H9 (cell line): ENCODE results near the gene SPEG. TPM values are rescaled to one million over a fixed set of nuclear protein-coding genes. Genes with fewer than 3 reads are reported as not detected.
A peak's percentile ranks its signal among the peaks of the same experiment; 100 is the strongest.

Experiments used
- DNase-seq: peaks from one replicate; pipeline ENCODE4 v3.0.0-alpha.2; 2017
- H2AFZ ChIP-seq: one replicate; pipeline ENCODE4 v1.6.1; 2013; ENCODE audit warnings: mild to moderate bottlenecking, low read length, control low read depth, moderate library complexity
- H2AK5ac ChIP-seq: 2 replicates; pipeline ENCODE4 v1.6.1; 2013; ENCODE audit warnings: low read length, control low read depth, mixed read lengths; ENCODE audit not compliant: insufficient read length
- H2BK120ac ChIP-seq: one replicate; pipeline ENCODE4 v1.6.1; 2013; ENCODE audit warnings: low read depth, mild to moderate bottlenecking, low read length, control low read depth, inconsistent platforms; ENCODE audit not compliant: poor library complexity, severe bottlenecking
- H2BK12ac ChIP-seq: 2 replicates; pipeline ENCODE4 v1.6.1; 2013; ENCODE audit warnings: low read length, control low read depth, mixed read lengths, low read depth; ENCODE audit not compliant: insufficient read length
- H2BK15ac ChIP-seq: 2 replicates; pipeline ENCODE4 v1.6.1; 2013; ENCODE audit warnings: low read depth, low read length, control low read depth
- H2BK20ac ChIP-seq: one replicate; pipeline ENCODE4 v1.6.1; 2013; ENCODE audit warnings: low read depth, mild to moderate bottlenecking, low read length, control low read depth, inconsistent platforms; ENCODE audit not compliant: poor library complexity, severe bottlenecking
- H2BK5ac ChIP-seq: 2 replicates; pipeline ENCODE4 v1.6.1; 2013; ENCODE audit warnings: low read length, control low read depth, mixed read lengths; ENCODE audit not compliant: insufficient read length
- H3K14ac ChIP-seq: 2 replicates; pipeline ENCODE4 v1.6.1; 2013; ENCODE audit warnings: low read length, control low read depth; ENCODE audit not compliant: insufficient read depth
- H3K18ac ChIP-seq: 2 replicates; pipeline ENCODE4 v1.6.1; 2013; ENCODE audit warnings: low read depth, mild to moderate bottlenecking, mixed read lengths, low read length, control low read depth; ENCODE audit not compliant: insufficient read length
- H3K23ac ChIP-seq: 2 replicates; pipeline ENCODE4 v1.6.1; 2013; ENCODE audit warnings: low read length, control low read depth, mixed read lengths, low read depth; ENCODE audit not compliant: insufficient read length
- H3K23me2 ChIP-seq: 2 replicates; pipeline ENCODE4 v1.6.1; 2013; ENCODE audit warnings: low read depth, mild to moderate bottlenecking, mixed read lengths, low read length, control low read depth; ENCODE audit not compliant: insufficient read length, poor library complexity, severe bottlenecking
- H3K27ac ChIP-seq: 2 replicates; pipeline ENCODE4 v1.5.1; 2013; ENCODE audit warnings: low read length, control low read depth, mixed read lengths, low read depth; ENCODE audit not compliant: insufficient read length
- H3K27me3 ChIP-seq: 2 replicates; pipeline ENCODE4 v1.6.1; 2013; ENCODE audit warnings: low read length, control low read depth, inconsistent platforms; ENCODE audit not compliant: insufficient read depth
- H3K4ac ChIP-seq: 2 replicates; pipeline ENCODE4 v1.6.1; 2013; ENCODE audit warnings: low read depth, mild to moderate bottlenecking, control low read depth, inconsistent platforms, low read length, moderate library complexity
- H3K4me1 ChIP-seq: 2 replicates; pipeline ENCODE4 v1.6.1; 2013; ENCODE audit warnings: low read length, control low read depth, inconsistent platforms; ENCODE audit not compliant: insufficient read depth
- H3K4me2 ChIP-seq: 2 replicates; pipeline ENCODE4 v1.6.1; 2013; ENCODE audit warnings: low read length, control low read depth, mixed read lengths; ENCODE audit not compliant: insufficient read length, insufficient read depth
- H3K56ac ChIP-seq: 2 replicates; pipeline ENCODE4 v1.6.1; 2013; ENCODE audit warnings: low read depth, mild to moderate bottlenecking, mixed read lengths, low read length, control low read depth; ENCODE audit not compliant: insufficient read length
- H3K79me1 ChIP-seq: 2 replicates; pipeline ENCODE4 v1.6.1; 2013; ENCODE audit warnings: low read depth, mild to moderate bottlenecking, moderate library complexity, low read length, control low read depth, inconsistent platforms; ENCODE audit not compliant: insufficient read depth, poor library complexity, severe bottlenecking
- H3K79me2 ChIP-seq: 2 replicates; pipeline ENCODE4 v1.6.1; 2013; ENCODE audit warnings: low read length, control low read depth, inconsistent platforms; ENCODE audit not compliant: insufficient read depth
- H3K9ac ChIP-seq: 2 replicates; pipeline ENCODE4 v1.6.1; 2013; ENCODE audit warnings: low read length, control low read depth, mixed read lengths; ENCODE audit not compliant: insufficient read length; ENCODE audit errors: extremely low read depth
- H3K9me3 ChIP-seq: one replicate; pipeline ENCODE4 v1.6.1; 2013; ENCODE audit warnings: low read depth, low read length, inconsistent platforms; ENCODE audit not compliant: control insufficient read depth
- H3T11ph ChIP-seq: one replicate; pipeline ENCODE4 v1.6.1; 2013; ENCODE audit warnings: mild to moderate bottlenecking, low read length, control low read depth, inconsistent platforms
- H4K20me1 ChIP-seq: one replicate; pipeline ENCODE4 v1.6.1; 2013; ENCODE audit not compliant: control insufficient read depth, insufficient read length, insufficient read depth
- H4K5ac ChIP-seq: 2 replicates; pipeline ENCODE4 v1.6.1; 2013; ENCODE audit warnings: low read depth, mild to moderate bottlenecking, mixed read lengths, low read length, control low read depth; ENCODE audit not compliant: insufficient read length
- H4K8ac ChIP-seq: replicated peaks from 2 replicates; pipeline ENCODE4 v1.6.1; 2013; ENCODE audit warnings: low read length, control low read depth, mixed read lengths, low read depth; ENCODE audit not compliant: insufficient read length
- H4K91ac ChIP-seq: 2 replicates; pipeline ENCODE4 v1.6.1; 2013; ENCODE audit warnings: low read depth, mild to moderate bottlenecking, moderate library complexity, mixed read lengths, low read length, control low read depth; ENCODE audit not compliant: insufficient read length
- H3K27ac Mint-ChIP-seq, 3 experiments: 2 replicates in 2 of 3; 3 replicates in 1 of 3; pipeline ENCODE4 v1.8.0; 2020 to 2021; ENCODE audit warnings: mixed read lengths in 3 of 3, mild to moderate bottlenecking in 1 of 3, moderate library complexity in 1 of 3
- H3K27me3 Mint-ChIP-seq: 2 replicates; pipeline ENCODE4 v1.8.0; 2021; ENCODE audit warnings: low read depth, mild to moderate bottlenecking, moderate library complexity, mixed read lengths
- H3K36me3 Mint-ChIP-seq, 3 experiments: 2 replicates in 2 of 3; 3 replicates in 1 of 3; pipeline ENCODE4 v1.8.0; 2020 to 2021; ENCODE audit warnings: low read depth in 3 of 3, mixed read lengths in 3 of 3; ENCODE audit not compliant: insufficient read depth in 1 of 3
- H3K4me1 Mint-ChIP-seq, 2 experiments: 2 replicates each; pipeline ENCODE4 v1.8.0; 2020; ENCODE audit warnings: mixed read lengths in 2 of 2
- H3K4me3 Mint-ChIP-seq, 2 experiments: 2 replicates in 1 of 2; 3 replicates in 1 of 2; pipeline ENCODE4 v1.8.0; 2020 to 2021; ENCODE audit warnings: mild to moderate bottlenecking in 2 of 2, mixed read lengths in 2 of 2, moderate library complexity in 1 of 2
- H3K9me3 Mint-ChIP-seq, 2 experiments: 2 replicates in 1 of 2; 3 replicates in 1 of 2; pipeline ENCODE4 v1.8.0; 2020; ENCODE audit warnings: mild to moderate bottlenecking in 2 of 2, mixed read lengths in 2 of 2, moderate library complexity in 1 of 2
- CTCF ChIP-seq: fragments of 200-600 bp; sonication (generic); conservative IDR thresholded peaks from 3 replicates; pipeline ENCODE4 v1.8.0; 2021; ENCODE audit warnings: antibody characterized with exemption, mild to moderate bottlenecking
- WGBS: extraction: QIAGEN DNeasy Blood & Tissue Kit; methylation state at CpG from one replicate; pipeline ENCODE4 v1.1.7; 2013; ENCODE audit warnings: missing lambda C conversion rate, low lambda C conversion rate, mixed read lengths; ENCODE audit not compliant: insufficient read length; ENCODE audit errors: extremely low coverage; 5-methylcytosine and 5-hydroxymethylcytosine counted together
- total RNA-seq: library from RNA; stranded (reverse); gene quantifications from 2 replicates; pipeline ENCODE4 v1.2.1, GENCODE V29; 2021

The SPEG gene
- total RNA-seq, 1 experiment from 2014 or later = 23.7 TPM

- Histone ChIP-seq H4K20me1 (no peaks in the 10 kb centered on the region), H3K9ac (peak overlapping the region; percentile 24), H3K27me3 (no peaks in the 10 kb centered on the region), H2AK5ac (no peak overlapping the region), H3K4me2 (peak overlapping the region; percentile 77), H3K4me1 (no peaks in the 10 kb centered on the region), H4K91ac (no peak overlapping the region), H3T11ph (no peak overlapping the region), H3K56ac (no peak overlapping the region), H3K23ac (no peak overlapping the region), H4K5ac (no peak overlapping the region), H3K14ac (peak overlapping the region; percentile 64; the same call in 1 of the 2 replicates), H2BK12ac (no peak overlapping the region), H2BK5ac (no peak overlapping the region), H4K8ac (no peak overlapping the region), H2BK120ac (peak overlapping the region; percentile 85), H3K23me2 (peaks cover 2% of the 10 kb centered on the region), H3K27ac (no peak overlapping the region), H3K4ac (no peak overlapping the region), H2BK15ac (no peak overlapping the region), H2BK20ac (no peak overlapping the region), H3K79me2 (no peaks in the 10 kb centered on the region), H3K18ac (peak overlapping the region; percentile 76), H3K79me1 (no peaks in the 10 kb centered on the region), H3K9me3 (no peaks in the 10 kb centered on the region), H2AFZ (no peak overlapping the region)
- peak; percentile 97 for DNase-seq
- peak overlapping the region; percentile 65 to 84 for H3K4me3 Mint-ChIP-seq
- H3K36me3 Mint-ChIP-seq = peaks cover 3 to 4% (median 4%) of the 10 kb centered on the region in 3 experiments; a peak in 4 of 7 replicates
- H3K4me1 Mint-ChIP-seq = peaks cover 18 to 23% of the 10 kb centered on the region in 2 experiments
- no peaks in the 10 kb centered on the region; a peak in 1 of 5 replicates for H3K9me3 Mint-ChIP-seq
- peak overlapping the region; percentile 86 to 97 (median 95); a peak in 6 of 7 replicates for H3K27ac Mint-ChIP-seq
- TF ChIP-seq CTCF = no peak
- WGBS = no CpG with 5 or more reads among the region's 16 CpGs
- peaks cover 4% of the 10 kb centered on the region for H3K27me3 Mint-ChIP-seq
Measured at GRCh38 chr2:219476652-219477151, 42.1 kb downstream of the SPEG start.
